ENCODE data around the gene PON3.

The PON3 gene

DNA sequence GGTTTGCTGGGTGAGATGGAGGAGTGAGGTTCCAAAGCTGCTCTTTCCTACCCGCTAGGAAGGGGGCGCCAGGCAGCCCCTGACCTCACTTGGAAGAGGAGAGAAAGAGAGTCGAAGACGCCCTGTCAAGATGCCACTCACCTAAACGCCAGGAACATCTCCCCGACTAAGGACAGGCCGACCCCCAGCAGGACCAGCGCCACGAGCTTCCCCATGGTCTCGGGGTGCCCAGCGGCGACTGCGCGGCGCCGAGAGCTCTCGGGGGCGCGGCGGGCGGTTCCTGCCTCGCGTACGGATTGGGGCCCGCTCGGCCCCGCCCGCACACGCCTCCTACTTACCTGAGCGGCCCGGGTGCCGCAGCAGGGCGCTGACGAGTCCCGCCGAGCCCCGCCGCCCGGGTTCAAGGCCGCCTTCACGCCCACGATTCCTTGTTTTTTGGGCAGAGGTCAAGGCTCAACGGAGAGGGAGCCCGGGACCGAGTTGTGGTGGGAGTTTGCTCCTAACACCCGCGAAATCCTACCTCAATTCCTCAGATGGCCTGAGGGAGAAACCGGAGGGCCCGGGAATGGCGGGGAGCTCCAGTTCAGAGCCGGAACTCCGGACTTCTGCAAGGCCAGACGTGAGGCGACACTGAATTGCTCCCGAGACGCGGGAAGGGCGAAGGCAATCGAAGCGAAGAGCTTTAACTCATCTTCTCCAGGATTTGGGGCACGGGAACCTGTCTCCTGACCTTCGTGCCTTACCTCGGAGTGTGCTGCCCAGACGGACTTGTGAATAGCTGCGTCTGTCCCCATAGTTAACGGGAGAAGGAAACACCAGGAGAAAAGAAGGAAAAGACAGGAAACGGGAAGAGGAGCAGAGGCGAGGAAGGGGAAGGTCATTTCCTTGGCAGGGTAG, at the start of gene PON3:
PON3 (minus strand) TSS at position 240 of the 897 bp plus-strand sequence; CDS start at position 215, 25 bp downstream.
- DNase-seq: peak; percentile 72 to 90

DNA sequence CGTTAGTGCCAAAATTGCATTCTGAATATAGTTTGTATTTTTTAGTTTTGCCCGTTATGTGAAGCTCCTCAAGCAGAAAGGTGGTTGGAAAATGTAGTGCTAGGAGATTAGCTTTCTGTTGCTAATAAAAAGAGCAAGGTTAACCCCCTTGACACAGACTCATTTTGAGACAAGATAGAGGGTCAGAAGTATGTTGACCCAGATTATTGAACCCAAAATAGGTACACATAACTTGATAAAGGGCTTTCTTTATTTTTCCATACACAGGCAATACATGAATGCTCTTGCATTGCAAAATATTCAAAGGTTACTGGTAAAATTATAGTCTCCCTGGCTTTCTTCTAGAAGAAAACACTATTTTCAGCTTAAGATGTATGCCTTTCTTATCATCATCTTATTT, 48.6 kb upstream of the PON3 start:
- DNase-seq: no peak

DNA sequence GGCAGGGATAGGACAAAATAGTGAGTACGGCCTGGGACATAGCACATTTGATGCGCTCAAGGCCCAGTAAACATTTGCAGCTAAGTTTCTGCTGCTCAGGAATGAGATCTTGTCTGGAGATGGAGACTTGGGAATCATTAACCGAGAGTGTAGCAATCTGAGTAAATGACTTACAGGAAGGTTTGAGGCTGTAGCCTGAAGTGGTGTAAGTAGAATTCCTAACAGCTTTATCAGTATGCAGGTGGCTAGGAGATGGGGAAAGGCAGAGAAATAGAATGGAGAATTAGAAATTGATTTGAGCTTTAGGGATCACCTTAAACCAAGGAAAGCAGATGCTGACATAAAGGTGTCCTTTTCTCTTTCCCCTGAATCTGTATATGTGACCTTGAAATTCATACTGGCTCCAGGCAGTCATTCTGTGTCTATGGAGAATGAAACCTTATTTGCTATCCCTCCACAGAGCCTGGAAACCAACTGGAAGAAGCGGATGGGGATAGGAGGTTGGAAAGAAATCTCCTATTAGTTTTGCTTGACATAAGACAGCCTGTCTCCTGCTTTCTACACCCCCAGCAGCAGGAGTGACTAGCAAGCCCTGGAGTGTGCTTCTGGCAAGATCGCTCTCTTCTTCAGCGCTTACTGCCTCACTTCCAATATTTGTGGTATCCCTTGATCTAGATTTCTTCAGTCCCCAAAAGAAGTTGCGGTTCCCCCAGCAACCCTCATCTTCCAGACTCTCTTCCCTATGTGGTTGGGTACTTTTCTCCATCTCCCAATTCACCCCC, 45.1 kb upstream of the PON3 start:
- no peak for DNase-seq

DNA sequence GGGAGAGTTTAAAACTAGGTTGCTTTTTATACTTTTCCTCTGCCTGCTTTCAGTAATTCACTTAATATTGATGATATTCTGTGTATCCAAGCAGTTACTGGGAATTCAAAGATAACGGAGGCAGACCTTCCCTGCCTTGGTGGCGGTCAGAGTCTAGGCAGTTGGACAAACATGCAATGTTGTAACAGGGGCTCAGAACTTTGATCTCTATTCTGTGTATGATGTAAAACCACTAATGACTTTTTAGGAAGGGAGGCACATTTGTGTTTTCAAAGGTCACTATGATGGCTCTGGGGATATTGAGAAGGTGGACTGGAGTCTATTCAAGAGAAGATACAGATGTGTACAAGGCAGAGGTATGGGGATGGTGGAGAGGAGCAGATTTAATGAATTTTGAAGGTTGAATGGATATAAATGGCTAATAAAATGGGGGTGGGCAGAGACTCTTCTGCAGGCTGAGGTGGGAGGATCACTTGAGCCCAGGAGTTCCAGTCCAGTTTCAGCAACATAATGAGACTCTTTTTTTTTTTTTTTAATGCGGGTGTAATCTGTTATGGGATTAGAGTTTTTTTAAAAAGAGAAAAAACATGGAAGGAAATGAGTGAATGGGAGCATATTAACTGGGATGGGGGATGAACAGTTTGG, 44.3 kb upstream of the PON3 start:
- DNase-seq: no peak

DNA sequence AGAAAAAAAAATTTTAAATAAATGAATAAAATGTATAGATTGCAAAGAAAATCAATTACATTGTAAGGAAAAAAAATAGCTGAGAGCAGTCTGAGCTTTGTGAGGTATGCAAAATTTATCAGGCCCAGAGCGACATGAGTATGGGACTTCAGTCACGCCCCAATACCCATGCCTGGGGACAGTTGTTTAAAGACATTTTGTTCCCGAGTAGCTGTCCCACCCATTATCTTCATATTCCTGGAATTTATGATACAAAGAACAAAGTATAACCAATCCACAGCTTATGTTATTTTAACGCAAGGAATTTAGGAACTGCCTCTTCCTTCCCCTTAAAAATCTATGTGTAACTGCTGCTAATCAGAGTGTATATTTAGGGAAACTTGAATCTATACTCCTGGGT, 40.2 kb upstream of the PON3 start:
- no peak for DNase-seq

DNA sequence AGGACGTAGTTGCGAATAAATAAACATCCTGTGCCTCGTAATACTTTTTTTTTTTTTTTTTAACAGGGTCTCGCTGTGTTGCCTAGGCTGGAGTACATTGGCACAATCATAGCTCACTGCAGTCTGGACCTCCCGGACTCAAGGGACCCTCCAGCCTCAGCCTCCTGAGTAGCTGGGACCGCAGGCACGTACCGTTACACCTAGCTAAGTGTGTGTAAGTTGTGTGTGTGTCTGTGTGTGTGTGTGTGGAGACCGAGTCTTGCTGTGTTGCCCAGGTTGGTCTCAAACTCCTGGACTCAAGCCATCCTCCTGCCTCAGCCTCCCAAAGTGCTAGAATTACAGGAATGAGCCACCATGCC, 39.2 kb upstream of the PON3 start:
- no peak for DNase-seq

DNA sequence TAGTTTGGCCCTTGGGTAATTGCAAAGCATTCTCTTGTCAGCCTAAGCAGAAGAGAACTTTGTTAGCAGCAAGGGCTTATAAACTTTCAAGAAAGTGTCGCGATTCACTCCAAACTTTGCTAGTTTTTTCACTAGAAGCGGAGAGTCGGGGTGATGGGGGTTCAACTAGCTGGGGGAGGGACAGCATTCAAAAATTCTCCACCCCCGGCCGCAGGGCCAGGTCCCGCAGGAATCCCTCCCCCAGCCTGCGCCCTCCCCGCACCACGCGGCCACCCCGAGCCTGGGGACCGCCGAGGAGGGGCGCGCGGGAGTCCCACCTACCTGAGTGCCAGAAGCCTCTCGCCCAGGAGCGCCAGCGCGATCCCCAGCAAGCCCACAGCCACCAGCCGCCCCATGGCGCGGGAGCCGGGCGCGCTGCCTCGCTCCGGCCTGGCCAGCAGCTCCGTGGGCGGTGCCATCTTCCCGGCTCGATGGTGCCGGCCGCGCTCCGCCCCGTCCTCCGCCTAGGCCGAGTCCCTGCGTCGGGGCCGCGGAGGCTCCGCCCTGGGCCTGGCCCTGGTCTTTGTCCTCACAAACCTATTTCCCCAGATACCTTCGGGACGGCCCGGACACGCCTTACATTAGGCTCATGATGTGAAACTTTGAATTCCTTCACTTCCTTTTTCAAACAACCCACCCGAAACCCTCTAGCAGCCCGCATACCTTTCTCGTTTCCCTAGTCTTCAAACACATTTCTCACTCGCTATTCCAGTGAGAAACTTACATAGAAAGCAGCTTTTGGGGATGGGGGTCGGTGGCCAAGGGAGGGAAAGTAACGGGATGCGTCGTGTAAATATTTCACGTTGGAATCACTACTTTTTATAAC, 38.6 kb upstream of the PON3 start, which contains the start of gene PON2:
PON2 (minus strand) TSS at position 472 of the 865 bp plus-strand sequence; CDS start at position 395, 77 bp downstream.
- peak; percentile 76 to 86 for DNase-seq

DNA sequence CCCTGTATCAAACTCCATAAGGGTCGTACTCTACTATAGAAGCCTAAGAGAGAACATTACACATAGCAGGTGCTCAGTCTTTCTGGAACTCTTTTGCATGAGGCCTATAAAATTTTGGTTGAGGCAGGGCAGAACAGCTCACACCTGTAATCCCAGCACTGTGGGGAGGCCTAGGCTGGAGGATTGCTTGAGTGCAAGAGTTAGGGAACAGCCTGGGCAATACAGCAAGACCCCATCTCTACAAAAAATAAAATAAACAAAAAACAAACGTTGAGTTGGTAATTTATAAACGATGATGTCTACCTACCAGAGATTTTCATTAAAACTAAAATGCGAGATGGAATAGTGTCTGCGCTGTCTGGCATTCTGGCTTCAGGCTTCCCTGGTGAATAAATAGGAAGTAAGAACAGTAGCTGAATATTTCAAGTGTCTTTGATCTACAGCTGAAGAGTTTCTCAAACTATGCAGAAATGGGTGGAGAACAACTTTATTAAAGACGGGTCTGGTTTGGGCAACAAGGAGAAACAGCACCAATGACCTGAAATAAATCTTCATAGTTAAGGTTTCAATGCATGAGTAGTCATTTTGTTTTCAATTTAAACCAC, 37.9 kb upstream of the PON3 start:
- DNase-seq: no peak

DNA sequence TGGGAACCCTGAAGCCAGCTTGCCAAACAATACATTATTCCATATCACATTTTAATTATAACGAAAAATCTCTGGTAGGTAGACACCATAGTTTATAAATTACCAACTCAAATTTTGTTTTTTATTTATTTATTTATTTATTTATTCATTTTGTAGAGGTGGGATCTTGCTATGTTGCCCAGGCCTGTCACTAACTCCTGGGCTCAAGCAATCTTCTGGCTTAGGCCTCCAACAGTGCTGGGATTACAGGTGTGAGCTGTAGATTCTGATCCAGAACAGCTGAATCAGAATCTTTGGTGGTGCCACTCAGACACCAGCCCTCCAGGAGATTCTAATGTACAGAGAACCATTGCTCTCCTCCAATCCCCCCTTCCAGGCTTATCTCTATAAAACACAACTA, 37.0 kb upstream of the PON3 start:
- no peak for DNase-seq

DNA sequence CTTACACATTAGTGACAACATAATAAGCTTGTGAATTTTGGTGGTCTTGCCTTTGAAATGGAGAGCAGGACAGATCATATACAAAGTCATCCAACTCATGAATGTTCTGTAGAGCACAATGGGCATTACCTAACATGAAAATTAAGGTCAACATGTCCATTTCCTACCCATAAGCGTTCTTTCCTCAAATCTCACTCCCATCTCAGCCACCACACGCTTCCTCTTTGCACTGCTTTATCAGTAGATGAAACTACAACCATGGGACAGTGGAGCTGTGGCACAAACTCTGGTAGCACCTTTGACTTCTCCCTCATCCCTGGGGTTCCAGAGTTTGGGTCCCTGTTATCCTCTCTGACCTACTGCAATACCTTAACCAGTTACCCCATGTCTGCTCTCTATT, 36.4 kb upstream of the PON3 start:
- DNase-seq: no peak

DNA sequence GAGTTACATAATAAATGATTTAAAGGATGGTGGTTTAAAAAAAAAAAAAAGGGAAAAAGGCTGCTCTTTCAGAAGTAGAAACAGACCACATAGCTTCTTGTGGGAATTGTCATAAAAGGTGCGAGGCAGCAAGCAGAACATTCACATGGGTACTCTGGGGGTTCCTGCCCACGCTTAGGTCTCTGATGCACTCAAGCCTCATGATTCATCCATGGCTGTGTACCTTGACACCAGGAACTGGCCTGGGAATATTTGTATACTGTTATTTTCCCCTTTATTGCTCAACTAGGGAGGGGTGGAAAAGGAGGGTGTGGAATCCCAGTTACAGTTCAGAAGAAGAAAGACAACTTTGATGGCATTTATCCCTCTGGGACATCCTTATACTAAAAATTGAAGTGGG, 34.7 kb upstream of the PON3 start:
- no peak for DNase-seq

DNA sequence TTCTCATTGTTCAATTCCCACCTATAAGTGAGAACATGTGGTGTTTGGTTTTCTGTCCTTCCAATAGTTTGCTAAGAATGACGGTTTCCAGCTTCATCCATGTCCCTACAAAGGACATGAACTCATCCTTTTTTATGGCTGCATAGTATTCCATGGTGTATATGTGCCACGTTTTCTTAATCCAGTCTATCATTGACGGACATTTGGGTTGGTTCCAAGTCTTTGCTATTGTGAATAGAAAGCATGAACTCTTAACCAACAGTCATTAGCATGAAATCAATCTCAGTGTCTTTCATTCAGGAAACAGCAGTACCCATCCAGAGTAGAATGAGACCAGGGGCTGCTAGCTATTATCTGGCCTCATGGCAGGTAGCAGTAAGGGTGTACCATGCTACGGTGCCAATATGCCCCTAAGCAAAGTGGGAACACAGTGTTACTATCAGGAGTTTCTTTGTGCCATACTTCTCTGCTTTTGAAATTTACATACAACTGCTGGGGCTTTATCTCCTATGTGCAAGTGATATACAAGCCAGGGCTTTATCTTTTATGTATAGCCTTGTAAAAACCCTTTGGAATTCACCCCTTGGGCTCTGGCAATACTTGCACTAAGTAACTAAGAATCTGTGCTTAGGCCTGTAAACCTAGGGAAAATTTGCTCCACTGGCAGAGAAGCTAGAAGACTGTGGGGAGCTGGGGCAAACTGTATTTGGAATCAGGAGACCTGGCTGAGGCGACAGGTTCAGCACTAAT, 33.2 kb upstream of the PON3 start:
- DNase-seq: no peak

DNA sequence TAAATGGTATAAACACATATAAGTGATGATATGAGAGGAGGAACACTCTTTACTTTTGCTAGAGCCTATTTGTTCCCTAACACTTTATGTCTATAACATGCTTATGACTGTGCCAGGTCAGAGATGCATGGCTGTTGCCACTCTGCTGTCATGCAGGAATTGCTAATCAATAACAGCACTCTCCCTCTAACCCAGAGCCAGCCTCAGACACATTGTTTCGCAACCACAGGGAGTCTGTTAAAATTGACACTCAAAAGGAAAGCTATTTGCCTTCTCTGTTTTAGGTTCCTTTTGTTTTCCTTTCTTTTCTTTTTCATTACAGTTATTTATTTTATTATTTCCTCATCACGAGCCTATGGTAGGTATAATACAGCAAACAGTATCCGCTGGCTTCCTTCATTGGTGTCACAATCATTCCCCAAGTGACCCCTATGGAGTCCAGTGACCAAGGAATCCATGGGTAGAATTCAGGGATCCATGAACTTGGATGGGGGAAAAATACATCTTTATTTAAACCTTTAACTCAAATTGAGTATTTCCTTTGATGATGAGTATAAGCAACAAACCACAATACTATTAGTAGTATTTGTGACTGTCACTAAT, 31.8 kb upstream of the PON3 start:
- DNase-seq: no peak

DNA sequence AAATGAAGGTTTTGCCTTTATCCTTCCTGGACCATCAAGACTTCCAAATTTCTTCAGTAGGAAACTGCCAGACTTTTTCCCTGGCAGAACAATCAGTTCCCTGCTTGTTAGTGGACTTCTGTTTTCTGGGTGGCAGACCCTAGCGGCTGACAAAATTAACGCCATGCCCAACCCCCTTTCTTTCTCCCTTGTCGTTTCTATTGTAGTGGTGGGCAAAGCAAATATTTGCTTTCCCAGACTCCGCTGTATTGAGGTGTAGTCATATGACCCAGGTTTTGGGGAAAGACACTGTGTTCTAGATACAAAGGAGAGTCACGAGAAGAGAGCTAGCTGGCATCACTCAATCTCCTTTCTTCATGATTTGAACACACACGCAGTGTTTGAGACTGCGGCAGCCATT, 31.0 kb upstream of the PON3 start:
- no peak for DNase-seq

DNA sequence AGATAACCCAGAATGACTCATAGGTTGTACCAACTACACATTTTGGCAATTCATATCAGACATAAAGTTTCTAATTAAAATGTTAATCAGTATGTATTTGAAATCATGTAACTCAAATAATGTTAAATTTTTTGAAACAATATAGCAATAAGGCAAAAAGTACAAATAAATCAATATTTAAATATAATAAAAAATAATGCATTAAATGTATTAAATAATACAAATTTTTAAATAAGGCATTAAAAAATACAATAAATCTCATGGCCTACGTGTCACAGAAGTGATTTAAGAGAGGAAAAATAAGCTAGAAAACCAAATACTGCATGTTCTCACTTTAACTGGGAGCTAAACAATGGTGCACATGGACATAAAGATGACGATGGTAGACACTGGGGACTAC, 29.5 kb upstream of the PON3 start:
- DNase-seq: no peak

DNA sequence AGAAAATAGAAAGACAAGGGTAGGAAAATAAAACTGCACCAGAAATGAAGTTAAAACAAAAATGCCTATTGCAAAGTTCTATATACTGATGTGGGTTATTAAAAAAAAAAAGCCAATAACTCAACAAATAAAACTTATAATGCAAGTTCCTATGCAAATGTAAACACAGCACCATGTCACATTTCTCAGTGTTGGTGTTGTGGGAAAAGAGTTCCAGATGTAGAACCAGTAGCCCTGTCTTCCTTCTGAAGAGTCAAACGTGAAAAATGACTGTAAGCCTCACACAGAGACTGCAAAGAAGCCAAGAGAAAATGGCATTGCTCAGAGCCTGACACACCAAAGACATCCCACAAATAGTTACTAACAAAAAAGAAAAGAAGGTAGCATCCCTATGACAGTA, 28.5 kb upstream of the PON3 start:
- no peak for DNase-seq

DNA sequence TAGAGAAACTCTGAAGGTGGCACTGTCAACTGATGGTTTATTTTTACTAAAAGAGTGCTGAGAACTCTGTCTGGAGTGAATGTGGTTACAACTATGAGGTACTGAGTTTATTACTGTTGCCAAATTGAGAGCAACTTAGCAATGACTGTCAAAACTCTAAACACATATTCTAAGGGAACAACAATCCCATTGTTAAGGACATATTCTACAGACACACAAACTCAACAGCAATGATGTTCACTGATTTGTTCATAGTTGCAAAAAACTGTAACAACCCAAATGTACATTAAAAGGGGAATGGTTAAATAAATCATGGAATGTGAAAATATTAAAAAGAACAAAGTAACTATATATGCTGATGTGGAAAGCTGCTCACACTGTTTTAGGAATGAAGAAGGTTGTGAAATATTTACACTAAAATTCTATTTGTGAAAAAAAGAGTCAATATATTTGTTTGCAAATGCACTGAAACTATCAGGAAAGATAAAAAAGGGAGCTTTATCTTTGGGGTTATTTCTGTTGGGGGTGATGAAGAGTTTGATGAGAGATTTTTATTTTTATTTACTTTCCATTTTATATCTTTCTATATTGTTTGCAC, 25.8 kb upstream of the PON3 start:
- no peak for DNase-seq

DNA sequence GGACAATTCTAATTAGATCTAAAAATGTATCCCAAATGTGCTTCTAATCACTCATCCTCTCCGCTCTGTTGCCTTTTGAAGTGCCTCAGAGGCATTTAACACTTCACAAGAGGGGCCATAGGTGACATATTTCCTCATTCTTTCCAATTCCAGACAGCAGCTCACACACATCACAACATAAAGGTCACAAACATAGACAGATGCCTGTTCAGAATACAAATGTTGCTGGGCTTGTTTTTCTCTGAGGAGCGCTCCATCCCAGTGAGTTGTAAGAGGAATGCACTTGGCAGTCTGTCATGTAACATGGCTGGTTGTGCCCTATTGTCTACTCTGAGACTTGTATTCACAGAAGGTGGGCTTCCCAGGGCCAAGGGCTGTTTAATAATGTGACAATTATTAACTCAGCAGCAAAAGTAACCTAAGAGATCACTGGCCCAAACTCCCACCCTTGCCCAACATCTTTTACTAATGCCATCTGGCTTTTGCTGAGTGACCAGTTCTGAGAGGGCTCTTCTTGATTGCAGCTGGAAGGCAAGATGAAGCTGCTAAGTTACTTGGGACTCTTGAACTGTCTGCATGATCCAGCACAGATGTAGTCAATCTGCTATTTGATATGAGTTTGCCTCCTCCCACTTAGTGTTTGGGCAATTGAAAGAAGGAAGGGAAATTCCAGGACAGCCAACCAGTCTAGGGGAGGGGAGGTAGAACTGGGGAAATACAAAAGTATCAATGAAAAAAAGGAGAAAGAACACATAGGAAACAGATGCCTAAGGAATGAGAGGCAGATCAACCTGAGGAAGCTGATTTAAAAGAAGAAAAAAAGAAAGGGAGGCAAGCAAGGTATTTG, 25.0 kb upstream of the PON3 start:
- no peak for DNase-seq

DNA sequence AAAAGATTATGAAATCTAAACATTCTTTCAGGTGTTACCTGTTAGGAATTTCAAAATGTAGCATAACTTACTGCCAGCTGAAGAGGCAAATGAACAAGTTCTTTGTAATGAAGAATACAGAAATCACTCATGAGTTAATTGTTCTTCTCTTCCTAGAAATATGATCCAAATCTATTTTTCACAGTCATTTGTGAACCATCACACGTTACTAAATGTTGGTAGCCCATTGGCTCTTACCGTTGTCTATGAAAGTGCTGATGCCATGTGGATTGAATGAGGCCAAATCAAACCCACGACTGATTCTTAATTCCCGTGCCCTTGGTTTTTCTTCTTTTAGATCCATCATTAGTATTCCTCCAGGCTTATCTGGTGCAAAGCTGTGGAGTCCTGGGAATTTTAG, 15.9 kb upstream of the PON3 start:
- DNase-seq: no peak

DNA sequence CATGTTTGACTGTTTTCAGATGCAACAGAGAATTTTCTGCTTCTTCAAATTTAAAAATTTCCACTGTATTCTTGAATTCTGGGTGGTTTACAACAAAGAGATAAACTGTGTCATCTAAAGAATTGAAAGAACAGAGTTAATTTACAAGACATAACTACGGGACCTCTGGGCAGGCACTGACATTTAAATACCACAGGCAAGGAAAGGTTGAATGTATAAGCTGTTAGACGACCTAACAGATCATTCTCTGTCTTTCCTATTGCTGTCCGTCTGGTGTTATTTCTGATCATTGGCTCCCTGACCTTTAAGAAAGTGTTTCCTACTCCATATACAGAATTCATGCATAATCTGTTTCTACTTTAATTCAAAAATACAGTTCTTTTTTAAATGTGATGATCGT, 15.5 kb upstream of the PON3 start:
- no peak for DNase-seq
